CD14-positive monocyte (primary cell): ENCODE data around the gene BCDIN3D. TPM values are rescaled to one million over a fixed set of nuclear protein-coding genes. Genes with fewer than 3 reads are reported as not detected.

Experiments
- DNase-seq, 3 donors: peaks; one replicate each; pipeline ENCODE4 v3.0.0-alpha.2; 2011 to 2022
- H2AFZ ChIP-seq: 2 replicates; pipeline ENCODE4 v1.6.0; 2012; ENCODE audit warnings: mild to moderate bottlenecking, low read depth, low read length, inconsistent platforms; ENCODE audit not compliant: insufficient read depth, poor library complexity, severe bottlenecking
- H3K27ac ChIP-seq, 2 donors: 1 replicate in 1 of 2; 2 replicates in 1 of 2; pipeline ENCODE4 v1.5.1; 2012 to 2013; ENCODE audit warnings: low read length in 2 of 2, control low read depth in 1 of 2, inconsistent platforms in 1 of 2, low read depth in 1 of 2, mild to moderate bottlenecking in 1 of 2
- H3K27me3 ChIP-seq, 2 donors: one replicate each; pipeline versions ENCODE4 v1.6.0 to v1.6.1; 2011 to 2013; ENCODE audit warnings: low read length in 2 of 2; ENCODE audit not compliant: control insufficient read depth in 2 of 2, insufficient read depth in 2 of 2
- H3K36me3 ChIP-seq, 2 donors: replicated peaks in 1 of 2; 1 replicate in 1 of 2; 2 replicates in 1 of 2; pipeline versions ENCODE4 v1.5.1 to v1.6.1; 2012 to 2013; ENCODE audit warnings: low read length in 2 of 2, control low read depth in 1 of 2, inconsistent platforms in 1 of 2, mild to moderate bottlenecking in 1 of 2; ENCODE audit not compliant: insufficient read depth in 2 of 2, control insufficient read depth in 1 of 2
- H3K4me1 ChIP-seq, 2 donors: 1 replicate in 1 of 2; 2 replicates in 1 of 2; pipeline versions ENCODE4 v1.5.1 to v1.6.1; 2012 to 2013; ENCODE audit warnings: low read length in 2 of 2, control low read depth in 1 of 2, inconsistent platforms in 1 of 2, mild to moderate bottlenecking in 1 of 2, moderate library complexity in 1 of 2; ENCODE audit not compliant: insufficient read depth in 2 of 2, control insufficient read depth in 1 of 2
- H3K4me2 ChIP-seq: replicated peaks from 2 replicates; pipeline ENCODE3; 2012; ENCODE audit warnings: low read length, moderate library complexity, mild to moderate bottlenecking; ENCODE audit not compliant: poor library complexity, severe bottlenecking; ENCODE audit errors: extremely low read depth
- H3K4me3 ChIP-seq, 3 experiments: fragments of 200-600 bp in 1 of 3; sonication (generic) in 1 of 3; replicated peaks in 1 of 3; 1 replicate in 2 of 3; 2 replicates in 1 of 3; pipeline ENCODE4 v1.5.1; 2011 to 2013; ENCODE audit warnings: low read length in 3 of 3, mild to moderate bottlenecking in 3 of 3, control low read depth in 2 of 3, low read depth in 2 of 3, inconsistent platforms in 1 of 3, moderate library complexity in 1 of 3
- H3K79me2 ChIP-seq: 2 replicates; pipeline ENCODE4 v1.6.0; 2012; ENCODE audit warnings: mild to moderate bottlenecking, control low read depth, inconsistent platforms, low read length, moderate library complexity; ENCODE audit not compliant: insufficient read depth
- H3K9ac ChIP-seq: 2 replicates; pipeline ENCODE4 v1.6.0; 2017; ENCODE audit warnings: low read length, mild to moderate bottlenecking; ENCODE audit not compliant: insufficient read depth, poor library complexity, severe bottlenecking
- H3K9me3 ChIP-seq, 2 donors: replicated peaks in 1 of 2; 1 replicate in 1 of 2; 2 replicates in 1 of 2; pipeline versions ENCODE4 v1.5.1 to v1.6.1; 2012 to 2013; ENCODE audit warnings: low read length in 2 of 2, control low read depth in 1 of 2; ENCODE audit not compliant: control insufficient read depth in 1 of 2, insufficient read depth in 1 of 2
- H4K20me1 ChIP-seq: 2 replicates; pipeline ENCODE4 v1.6.0; 2012; ENCODE audit warnings: mild to moderate bottlenecking, low read length, control low read depth, moderate library complexity; ENCODE audit not compliant: insufficient read depth
- H3K27ac Mint-ChIP-seq, 7 donors: one replicate each; pipeline ENCODE4 v1.8.0; 2020; ENCODE audit warnings: mild to moderate bottlenecking in 7 of 7, mixed read lengths in 7 of 7, moderate library complexity in 6 of 7, inconsistent platforms in 2 of 7
- H3K27me3 Mint-ChIP-seq, 3 donors: one replicate each; pipeline ENCODE4 v1.8.0; 2021 to 2022; ENCODE audit warnings: low read depth in 3 of 3, mild to moderate bottlenecking in 3 of 3, mixed read lengths in 3 of 3, moderate library complexity in 3 of 3, inconsistent platforms in 1 of 3
- H3K36me3 Mint-ChIP-seq, 2 donors: one replicate each; pipeline ENCODE4 v1.8.0; 2020; ENCODE audit warnings: mixed read lengths in 2 of 2, inconsistent platforms in 1 of 2, mild to moderate bottlenecking in 1 of 2
- H3K4me1 Mint-ChIP-seq: one replicate; pipeline ENCODE4 v1.8.0; 2020; ENCODE audit warnings: mild to moderate bottlenecking, mixed read lengths
- H3K4me3 Mint-ChIP-seq, 2 donors: one replicate each; pipeline ENCODE4 v1.8.0; 2020; ENCODE audit warnings: mild to moderate bottlenecking in 2 of 2, mixed read lengths in 2 of 2, moderate library complexity in 1 of 2
- H3K9me3 Mint-ChIP-seq, 7 donors: one replicate each; pipeline ENCODE4 v1.8.0; 2020 to 2022; ENCODE audit warnings: mixed read lengths in 7 of 7, mild to moderate bottlenecking in 6 of 7, moderate library complexity in 6 of 7, inconsistent platforms in 2 of 7
- CTCF ChIP-seq: fragments of 200-600 bp; IDR thresholded peaks from one replicate; pipeline ENCODE4 v1.8.0; 2022; ENCODE audit warnings: antibody characterized with exemption, mild to moderate bottlenecking
- WGBS: methylation state at CpG from one replicate; pipeline ENCODE4 v1.1.5; 2013; ENCODE audit warnings: missing lambda C conversion rate; ENCODE audit not compliant: insufficient coverage; 5-methylcytosine and 5-hydroxymethylcytosine counted together
- intact Hi-C, 2 donors: fragments of 100-400 bp; cut with micrococcal nuclease; formaldehyde crosslinking; loops; one replicate each; pipeline versions ENCODE4 v1.15.0 to v1.15.1; 2023
- polyA plus RNA-seq, 3 donors: library from polyadenylated mRNA; depleted of rRNA in 1 of 3; unstranded in 2 of 3; stranded (reverse) in 1 of 3; fragments of 300-500 nt in 2 of 3; fragments of >200 nt in 1 of 3; fragmentation: Illumina TruSeq in 2 of 3; gene quantifications; 1 replicate in 2 of 3; 2 replicates in 1 of 3; pipeline ENCODE4 v1.2.3, GENCODE V29; 2012 to 2021

Gene BCDIN3D
- polyA plus RNA-seq, 3 donors = 0.71 to 1.2 (median 1.0) TPM

- Histone ChIP-seq H3K4me3 (no peak overlapping the region), H3K27me3 (no peaks in the 10 kb centered on the region), H3K9ac (no peak overlapping the region), H4K20me1 (no peaks in the 10 kb centered on the region), H3K27ac (no peak overlapping the region), H3K4me2 (no peak overlapping the region), H3K79me2 (no peaks in the 10 kb centered on the region), H3K36me3 (no peaks in the 10 kb centered on the region), H3K4me1 (no peaks in the 10 kb centered on the region), H3K9me3 (no peaks in the 10 kb centered on the region), H2AFZ (no peak overlapping the region)
- H3K4me3 Mint-ChIP-seq = no peak overlapping the region
- TF ChIP-seq CTCF = no peak
- H3K27me3 Mint-ChIP-seq = peaks cover 17 to 25% (median 17%) of the 10 kb centered on the region in 3 donors
- H3K36me3 Mint-ChIP-seq = no peaks in the 10 kb centered on the region
- no peak for DNase-seq
- no peak overlapping the region for H3K27ac Mint-ChIP-seq
- no peaks in the 10 kb centered on the region for H3K4me1 Mint-ChIP-seq
- intact Hi-C loops = no loop called here
- WGBS = 65% methylated on average over 3 of the region's 6 CpGs
- peaks cover 0 to 5% (median 4%) of the 10 kb centered on the region in 7 donors for H3K9me3 Mint-ChIP-seq
Measured at GRCh38 chr12:49885118-49885517, 42.2 kb upstream of the BCDIN3D start.

- Mint-ChIP-seq H3K4me1 (no peaks in the 10 kb centered on the region), H3K4me3 (no peak overlapping the region), H3K9me3 (peaks cover 0 to 17% (median 7%) of the 10 kb centered on the region in 7 donors), H3K36me3 (no peaks in the 10 kb centered on the region), H3K27ac (no peak overlapping the region), H3K27me3 (peaks cover 16 to 25% (median 17%) of the 10 kb centered on the region in 3 donors)
- Histone ChIP-seq H3K27me3 (no peaks in the 10 kb centered on the region), H3K4me3 (no peak overlapping the region), H3K79me2 (no peaks in the 10 kb centered on the region), H3K27ac (no peak overlapping the region), H3K9ac (no peak overlapping the region), H3K4me2 (no peak overlapping the region), H3K36me3 (no peaks in the 10 kb centered on the region), H2AFZ (no peak overlapping the region), H4K20me1 (no peaks in the 10 kb centered on the region), H3K9me3 (peaks cover 0 to 9% of the 10 kb centered on the region in 2 donors), H3K4me1 (no peaks in the 10 kb centered on the region)
- no peak for TF ChIP-seq CTCF
- WGBS = 88% methylated on average over 8 of the region's 9 CpGs
- intact Hi-C loops = no loop called here
- no peak for DNase-seq
Measured at GRCh38 chr12:49882851-49883464, 40.1 kb upstream of the BCDIN3D start.
